ENCODE measurements around the gene TWF2. TPM values are rescaled to one million over a fixed set of nuclear protein-coding genes. Genes with fewer than 3 reads are reported as not detected.

Gene TWF2
- total and polyA plus RNA-seq, 10 of the 15 experiments (the other 5 are each of a cell fraction or from before 2014, with no cell fraction given): 0.16 to 106 (median 68.5) TPM

DNA sequence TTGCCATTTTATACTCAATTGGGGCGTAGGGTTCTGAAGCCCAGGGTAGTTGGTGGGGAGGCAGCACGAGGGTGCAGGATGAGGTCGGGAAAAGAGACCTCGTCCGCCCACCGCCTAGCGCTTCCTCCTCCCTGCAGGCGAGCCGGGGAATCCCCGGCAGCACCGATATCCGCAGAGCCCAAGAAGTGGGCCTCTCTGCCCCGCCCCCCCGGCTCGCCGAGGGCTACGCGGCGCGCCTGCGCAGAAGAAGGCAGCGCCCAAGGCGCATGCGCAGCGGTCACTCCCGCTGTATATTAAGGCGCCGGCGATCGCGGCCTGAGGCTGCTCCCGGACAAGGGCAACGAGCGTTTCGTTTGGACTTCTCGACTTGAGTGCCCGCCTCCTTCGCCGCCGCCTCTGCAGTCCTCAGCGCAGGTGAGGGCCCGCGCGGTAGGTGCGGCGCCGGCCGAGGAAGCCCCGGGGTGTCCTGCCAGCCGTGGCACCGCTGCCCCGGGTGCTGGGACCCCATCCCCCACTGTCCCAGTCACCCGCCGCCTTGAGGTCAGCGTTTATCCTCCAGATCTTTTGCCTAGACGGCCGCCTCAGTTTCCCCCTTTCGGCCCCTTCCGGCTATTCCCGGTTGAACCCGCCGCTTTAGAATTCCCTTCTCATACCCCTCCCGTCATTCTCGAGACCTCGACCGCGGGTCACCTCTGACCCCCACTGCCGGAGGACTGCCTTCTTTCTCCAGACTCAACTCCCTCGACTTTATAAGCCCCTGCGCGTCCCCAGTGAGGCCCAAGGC, 40.9 kb downstream of the TWF2 start, which contains the start of gene ALAS1 (continued):
- peak; percentile 37; the same call in 1 of the 2 replicates for TF ChIP-seq ZNF217 (IDR thresholded peaks at IDR 0.05)
- TF ChIP-seq, protein P1, sequence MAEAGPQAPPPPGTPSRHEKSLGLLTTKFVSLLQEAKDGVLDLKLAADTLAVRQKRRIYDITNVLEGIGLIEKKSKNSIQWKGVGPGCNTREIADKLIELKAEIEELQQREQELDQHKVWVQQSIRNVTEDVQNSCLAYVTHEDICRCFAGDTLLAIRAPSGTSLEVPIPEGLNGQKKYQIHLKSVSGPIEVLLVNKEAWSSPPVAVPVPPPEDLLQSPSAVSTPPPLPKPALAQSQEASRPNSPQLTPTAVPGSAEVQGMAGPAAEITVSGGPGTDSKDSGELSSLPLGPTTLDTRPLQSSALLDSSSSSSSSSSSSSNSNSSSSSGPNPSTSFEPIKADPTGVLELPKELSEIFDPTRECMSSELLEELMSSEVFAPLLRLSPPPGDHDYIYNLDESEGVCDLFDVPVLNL (IDR thresholded peaks at IDR 0.05; ENCODE audit: low read depth, low read length): no peak
- peak; percentile 73; the same call in 1 of the 2 replicates for TF ChIP-seq ZNF207 (IDR thresholded peaks at IDR 0.05; ENCODE audit: borderline replicate concordance)
- TF ChIP-seq IKZF2 (IDR thresholded peaks at IDR 0.05): peak; percentile 81 to 84
- no peak for TF ChIP-seq HCFC1 (IDR thresholded peaks at IDR 0.05; ENCODE audit: low read length)
- no peak for TF ChIP-seq MXI1 (IDR thresholded peaks at IDR 0.05; ENCODE audit: low read depth, low read length)
- TF ChIP-seq, protein P2, sequence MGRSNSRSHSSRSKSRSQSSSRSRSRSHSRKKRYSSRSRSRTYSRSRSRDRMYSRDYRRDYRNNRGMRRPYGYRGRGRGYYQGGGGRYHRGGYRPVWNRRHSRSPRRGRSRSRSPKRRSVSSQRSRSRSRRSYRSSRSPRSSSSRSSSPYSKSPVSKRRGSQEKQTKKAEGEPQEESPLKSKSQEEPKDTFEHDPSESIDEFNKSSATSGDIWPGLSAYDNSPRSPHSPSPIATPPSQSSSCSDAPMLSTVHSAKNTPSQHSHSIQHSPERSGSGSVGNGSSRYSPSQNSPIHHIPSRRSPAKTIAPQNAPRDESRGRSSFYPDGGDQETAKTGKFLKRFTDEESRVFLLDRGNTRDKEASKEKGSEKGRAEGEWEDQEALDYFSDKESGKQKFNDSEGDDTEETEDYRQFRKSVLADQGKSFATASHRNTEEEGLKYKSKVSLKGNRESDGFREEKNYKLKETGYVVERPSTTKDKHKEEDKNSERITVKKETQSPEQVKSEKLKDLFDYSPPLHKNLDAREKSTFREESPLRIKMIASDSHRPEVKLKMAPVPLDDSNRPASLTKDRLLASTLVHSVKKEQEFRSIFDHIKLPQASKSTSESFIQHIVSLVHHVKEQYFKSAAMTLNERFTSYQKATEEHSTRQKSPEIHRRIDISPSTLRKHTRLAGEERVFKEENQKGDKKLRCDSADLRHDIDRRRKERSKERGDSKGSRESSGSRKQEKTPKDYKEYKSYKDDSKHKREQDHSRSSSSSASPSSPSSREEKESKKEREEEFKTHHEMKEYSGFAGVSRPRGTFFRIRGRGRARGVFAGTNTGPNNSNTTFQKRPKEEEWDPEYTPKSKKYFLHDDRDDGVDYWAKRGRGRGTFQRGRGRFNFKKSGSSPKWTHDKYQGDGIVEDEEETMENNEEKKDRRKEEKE (IDR thresholded peaks at IDR 0.05): no peak
- TF ChIP-seq SRF (IDR thresholded peaks at IDR 0.05; ENCODE audit: low read depth in 2 of 2, low read length in 2 of 2): peak in 1 of 2 experiments; percentile 53; a peak in 1 of 4 replicates
- TF ChIP-seq, protein P3, sequence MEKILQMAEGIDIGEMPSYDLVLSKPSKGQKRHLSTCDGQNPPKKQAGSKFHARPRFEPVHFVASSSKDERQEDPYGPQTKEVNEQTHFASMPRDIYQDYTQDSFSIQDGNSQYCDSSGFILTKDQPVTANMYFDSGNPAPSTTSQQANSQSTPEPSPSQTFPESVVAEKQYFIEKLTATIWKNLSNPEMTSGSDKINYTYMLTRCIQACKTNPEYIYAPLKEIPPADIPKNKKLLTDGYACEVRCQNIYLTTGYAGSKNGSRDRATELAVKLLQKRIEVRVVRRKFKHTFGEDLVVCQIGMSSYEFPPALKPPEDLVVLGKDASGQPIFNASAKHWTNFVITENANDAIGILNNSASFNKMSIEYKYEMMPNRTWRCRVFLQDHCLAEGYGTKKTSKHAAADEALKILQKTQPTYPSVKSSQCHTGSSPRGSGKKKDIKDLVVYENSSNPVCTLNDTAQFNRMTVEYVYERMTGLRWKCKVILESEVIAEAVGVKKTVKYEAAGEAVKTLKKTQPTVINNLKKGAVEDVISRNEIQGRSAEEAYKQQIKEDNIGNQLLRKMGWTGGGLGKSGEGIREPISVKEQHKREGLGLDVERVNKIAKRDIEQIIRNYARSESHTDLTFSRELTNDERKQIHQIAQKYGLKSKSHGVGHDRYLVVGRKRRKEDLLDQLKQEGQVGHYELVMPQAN (conservative IDR thresholded peaks at IDR 0.05): peak; percentile 85
- peak; percentile 91 for TF ChIP-seq DPF2 (IDR thresholded peaks at IDR 0.05)
- TF ChIP-seq EGR1 (IDR thresholded peaks at IDR 0.05; ENCODE audit: borderline replicate concordance in 1 of 2, low read depth in 2 of 2, low read length in 2 of 2): peak in 1 of 2 experiments; percentile 66; a peak in 1 of 3 replicates
- peak; percentile 6; the same call in 1 of the 2 replicates for TF ChIP-seq SMARCA5 (IDR thresholded peaks at IDR 0.05)
- TF ChIP-seq ZNF384 (IDR thresholded peaks at IDR 0.05; ENCODE audit: borderline replicate concordance, low read depth, low read length): no peak
- TF ChIP-seq MTA2 (IDR thresholded peaks at IDR 0.05; ENCODE audit: low read depth): 0 out of 2 replicates have a peak, but pooled peaks have one; percentile 32
- peak; percentile 96 for TF ChIP-seq NR2F1 (conservative IDR thresholded peaks at IDR 0.05)
- TF ChIP-seq CHD2 (IDR thresholded peaks at IDR 0.05; ENCODE audit: borderline replicate concordance, low read depth, low read length): peak; percentile 32; the same call in 1 of the 2 replicates
- TF ChIP-seq NR2C1 (IDR thresholded peaks at IDR 0.05): peak; percentile 51
- peak; percentile 99 for TF ChIP-seq IKZF1 (conservative IDR thresholded peaks at IDR 0.05)
- TF ChIP-seq CREB1 (IDR thresholded peaks at IDR 0.05; ENCODE audit: low read depth): peak; percentile 18; the same call in 1 of the 2 replicates
- TF ChIP-seq TCF12 (IDR thresholded peaks at IDR 0.05; ENCODE audit: low read depth, low read length): 0 out of 2 replicates have a peak, but pooled peaks have one; percentile 12
- peak; percentile 13; the same call in 1 of the 2 replicates for TF ChIP-seq YY1 (IDR thresholded peaks at IDR 0.05; ENCODE audit: low read depth, low read length)
- peak; percentile 86; the same call in 1 of the 2 replicates for TF ChIP-seq SMAD5 (IDR thresholded peaks at IDR 0.05; ENCODE audit: low read depth)

Measured in GM12878 (cell line).